ENCODE data around the gene ZDHHC8. TPM values are rescaled to one million over a fixed set of nuclear protein-coding genes. Genes with fewer than 3 reads are reported as not detected.

ZDHHC8 gene
- total RNA-seq, 1 donor from 2014 or later = 24.5 TPM

GRCh38 chr22:20130319-20130718 lies 1.3 kb upstream of the ZDHHC8 start:
- peak; percentile 4 for ATAC-seq

- ATAC-seq = peak; percentile 53
These were observed 640 bp upstream of the ZDHHC8 start for GRCh38 chr22:20130731-20131596.

GRCh38 chr22:20131859-20132685 lies 468 bp downstream of the ZDHHC8 start:
- peak; percentile 3 for ATAC-seq

GRCh38 chr22:20132686-20133246 lies 1.2 kb downstream of the ZDHHC8 start:
- no peak for ATAC-seq

GRCh38 chr22:20133930-20134549 lies 2.4 kb downstream of the ZDHHC8 start:
- ATAC-seq = no peak

- no peak for ATAC-seq
These were observed 3.7 kb downstream of the ZDHHC8 start for GRCh38 chr22:20135265-20135664.

- no peak for ATAC-seq
These were observed 4.4 kb downstream of the ZDHHC8 start for GRCh38 chr22:20135806-20136602.

GRCh38 chr22:20136603-20136873 lies 4.9 kb downstream of the ZDHHC8 start:
- no peak for ATAC-seq

GRCh38 chr22:20137113-20137512 lies 5.5 kb downstream of the ZDHHC8 start:
- ATAC-seq = no peak

- ATAC-seq = no peak
These were observed 6.2 kb downstream of the ZDHHC8 start for GRCh38 chr22:20137671-20138416.

- no peak for ATAC-seq
These were observed 6.8 kb downstream of the ZDHHC8 start for GRCh38 chr22:20138417-20138738.

- ATAC-seq = no peak
These were observed 7.3 kb downstream of the ZDHHC8 start for GRCh38 chr22:20138868-20139267.

GRCh38 chr22:20139391-20140106 lies 7.9 kb downstream of the ZDHHC8 start:
- no peak for ATAC-seq

GRCh38 chr22:20140107-20140445 lies 8.5 kb downstream of the ZDHHC8 start:
- no peak for ATAC-seq

- no peak for ATAC-seq
These were observed 8.9 kb downstream of the ZDHHC8 start for GRCh38 chr22:20140521-20140964.

GRCh38 chr22:20141186-20142077 lies 9.8 kb downstream of the ZDHHC8 start:
- no peak for ATAC-seq

GRCh38 chr22:20142711-20143621 lies 11.4 kb downstream of the ZDHHC8 start:
- ATAC-seq = no peak

- ATAC-seq = no peak
These were observed 12.5 kb downstream of the ZDHHC8 start for GRCh38 chr22:20143883-20144665.
